Fibroblast of skin of scalp (primary cell): ENCODE data around the gene CCDC150.
"Not testable (repeated sequence)": the region's sequence is repeated elsewhere in the genome, so short reads cannot be mapped to it uniquely, and the experiment has no call there.

ENCODE experiments used
- DNase-seq: peaks from one replicate; pipeline ENCODE4 v3.0.0-alpha.2; 2013

The CCDC150 gene

DNA sequence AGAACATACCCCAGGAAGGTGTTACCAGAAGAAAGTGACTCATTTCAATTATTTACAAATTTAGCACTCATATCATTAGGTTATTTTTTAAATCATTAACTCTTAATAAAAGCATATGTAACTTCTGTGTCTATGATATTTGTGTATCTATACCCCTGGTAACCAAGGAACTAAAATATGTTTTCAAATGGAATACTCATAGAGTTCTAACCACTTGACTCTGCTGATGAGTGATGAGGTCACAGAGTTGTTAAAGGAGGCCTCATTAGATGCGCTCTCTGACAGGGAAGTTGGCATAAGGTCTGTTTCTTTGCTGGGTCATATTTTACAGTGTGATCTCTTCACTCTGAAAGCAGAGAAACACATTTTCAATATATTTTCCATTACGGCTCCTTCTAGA lies 73.4 kb downstream of the CCDC150 start:
- no peak for DNase-seq

DNA sequence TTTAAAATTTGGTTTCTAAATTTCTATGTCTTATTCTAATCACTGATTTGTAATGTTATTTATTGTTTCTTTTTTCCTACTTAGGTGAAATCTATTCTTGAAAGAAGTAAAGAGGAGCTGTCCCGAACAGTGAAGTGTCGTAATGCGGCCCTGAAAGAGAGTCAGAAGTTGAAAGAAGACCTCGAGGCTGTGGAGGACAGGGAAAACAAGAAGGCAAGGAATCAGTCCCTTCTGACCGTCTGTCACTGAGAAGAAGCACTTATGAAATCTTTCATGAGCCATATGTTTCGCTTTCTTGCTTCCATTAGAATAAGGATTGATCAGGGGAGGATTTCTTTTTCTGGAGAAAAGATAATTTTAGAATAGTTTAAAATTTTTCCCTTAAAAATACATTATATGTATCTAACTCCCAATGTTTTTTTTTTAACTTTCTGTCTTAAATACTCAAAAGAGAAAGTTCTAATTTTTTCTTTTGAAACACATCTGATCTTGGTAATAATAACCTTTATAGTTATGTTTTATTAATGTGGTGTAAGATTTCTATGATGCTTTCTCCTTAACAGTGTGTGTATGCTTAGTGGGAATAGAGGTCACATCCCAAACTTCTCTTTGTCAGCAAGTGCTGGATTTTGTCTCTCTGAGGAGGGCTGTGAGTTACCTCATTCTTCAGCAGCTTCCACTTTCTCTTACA lies 79.0 kb downstream of the CCDC150 start:
- DNase-seq, result no peak

DNA sequence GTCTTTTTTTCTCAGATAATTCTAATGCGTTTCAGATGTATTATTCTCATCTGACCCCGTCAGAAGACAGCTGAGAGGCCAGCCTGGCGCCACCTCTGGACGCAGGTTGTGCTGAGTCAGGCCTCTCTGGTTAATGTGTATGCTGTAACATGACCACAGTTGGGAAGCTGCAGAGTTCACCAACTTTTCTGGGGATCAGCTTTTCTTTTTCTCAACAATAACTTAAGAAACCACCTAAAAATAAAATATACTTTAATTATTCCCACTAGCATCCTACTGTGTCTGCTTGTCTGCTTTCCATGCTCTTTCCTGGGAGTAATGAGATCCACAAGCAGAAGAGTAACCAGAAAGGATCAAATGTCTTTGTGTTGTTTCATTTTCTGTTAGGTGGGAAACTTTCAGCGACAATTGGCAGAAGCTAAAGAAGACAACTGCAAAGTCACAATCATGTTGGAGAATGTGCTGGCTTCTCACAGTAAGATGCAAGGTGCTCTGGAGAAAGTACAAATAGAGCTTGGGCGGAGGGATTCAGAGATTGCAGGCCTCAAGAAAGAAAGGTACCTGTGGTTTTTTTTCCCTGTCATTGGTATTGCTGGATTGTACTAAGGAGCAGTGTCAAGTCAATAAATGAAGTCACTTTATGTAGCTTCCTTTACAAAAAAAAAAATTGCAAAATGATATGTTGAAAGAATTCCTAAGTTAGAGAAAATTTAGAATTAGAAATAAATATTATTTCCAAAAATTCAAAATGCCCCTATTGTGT lies 79.8 kb downstream of the CCDC150 start:
- DNase-seq, result peak; percentile 59

DNA sequence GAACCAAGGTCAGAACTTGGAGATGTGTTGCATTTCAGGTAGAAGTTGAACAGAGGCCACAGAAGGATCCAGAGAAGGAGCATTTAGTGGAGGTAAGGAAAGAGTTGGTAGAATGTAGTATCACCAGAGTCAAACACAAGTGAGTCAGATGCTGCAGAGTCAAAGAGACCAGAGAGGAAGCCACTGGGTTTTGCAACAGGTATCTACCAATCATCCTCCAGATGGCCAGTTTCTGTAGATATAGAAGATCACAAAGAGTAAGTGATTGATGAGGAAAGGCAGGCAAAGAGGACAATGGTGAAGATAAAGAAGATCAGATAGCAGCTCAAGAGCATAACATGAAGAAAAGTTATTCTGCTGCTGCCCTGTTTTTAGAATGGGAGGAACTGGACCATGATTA lies 84.1 kb downstream of the CCDC150 start:
- DNase-seq, result no peak

DNA sequence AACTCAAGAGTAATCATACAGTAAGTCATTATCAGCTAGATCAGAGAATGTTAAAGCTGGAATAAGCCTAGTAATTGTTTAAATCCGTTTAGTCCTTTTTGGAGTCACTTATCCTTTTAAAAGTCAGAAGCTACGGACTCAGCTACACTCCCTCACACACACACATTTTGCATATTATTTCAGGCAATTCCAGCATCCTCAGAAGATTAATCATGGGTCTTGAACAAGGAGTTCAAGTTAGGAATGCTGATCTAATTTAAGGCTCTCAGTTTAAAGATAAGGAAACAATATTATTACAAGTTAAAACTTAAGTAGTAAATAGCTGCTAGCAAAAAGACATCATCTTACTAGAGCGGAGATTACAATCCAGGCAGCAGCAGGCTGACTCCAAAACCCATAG lies 85.7 kb downstream of the CCDC150 start:
- no peak for DNase-seq

DNA sequence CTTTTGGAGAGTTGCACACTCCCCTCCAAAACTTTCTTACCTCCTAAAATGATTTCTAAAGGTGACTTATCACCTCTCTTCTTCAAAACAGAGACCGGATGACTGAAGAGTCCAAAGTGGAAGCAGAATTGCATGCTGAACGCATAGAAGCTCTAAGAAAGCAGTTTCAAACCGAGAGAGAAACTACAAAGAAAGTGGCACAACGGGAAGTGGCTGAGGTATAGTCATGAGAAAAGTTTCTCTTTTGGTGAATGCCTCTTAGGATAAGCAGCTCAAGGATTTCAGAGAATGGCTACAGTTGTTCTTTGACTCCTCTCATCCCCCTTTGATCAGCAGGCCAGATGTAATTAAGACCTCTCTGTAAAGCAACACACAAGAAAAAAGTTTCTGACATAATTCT lies 86.4 kb downstream of the CCDC150 start:
- no peak for DNase-seq

DNA sequence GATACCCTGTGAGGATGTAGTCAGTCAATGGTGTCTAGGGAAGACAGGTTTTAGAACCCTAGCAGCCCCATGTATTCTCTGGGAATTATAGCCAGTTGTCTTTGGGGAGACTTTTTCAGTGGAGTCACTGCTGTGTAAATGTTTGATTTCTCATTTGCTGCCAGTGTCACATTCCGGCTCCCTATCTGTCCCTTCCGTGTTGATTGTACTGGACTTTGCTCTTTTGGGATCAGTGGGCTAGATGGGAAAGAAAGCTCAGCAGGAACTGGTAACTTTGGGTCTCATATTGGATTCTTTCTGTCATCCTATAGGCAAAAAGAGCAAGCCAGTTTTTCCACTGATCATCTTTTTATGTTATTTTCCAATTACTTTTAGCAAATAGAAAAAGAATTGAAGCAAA lies 89.9 kb downstream of the CCDC150 start:
- no peak for DNase-seq

DNA sequence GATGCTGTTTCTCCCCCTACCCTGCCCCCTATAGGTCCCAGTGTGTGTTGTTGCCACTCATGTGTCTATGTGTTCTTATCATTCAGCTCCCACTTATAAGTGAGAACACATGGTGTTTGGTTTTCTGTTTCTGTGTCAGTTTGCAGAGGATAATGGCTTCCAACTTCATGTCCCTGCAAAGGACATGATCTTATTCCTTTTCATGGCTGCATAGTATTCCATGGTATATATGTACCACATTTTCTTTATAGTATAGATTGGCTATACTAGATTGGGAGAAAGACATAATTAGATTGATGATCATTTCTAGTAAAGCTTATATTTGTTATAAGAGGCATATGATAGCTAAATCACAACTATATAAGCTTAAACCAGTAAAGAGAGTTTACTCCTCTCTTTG lies 97.1 kb downstream of the CCDC150 start:
- not testable (repeated sequence) for DNase-seq

DNA sequence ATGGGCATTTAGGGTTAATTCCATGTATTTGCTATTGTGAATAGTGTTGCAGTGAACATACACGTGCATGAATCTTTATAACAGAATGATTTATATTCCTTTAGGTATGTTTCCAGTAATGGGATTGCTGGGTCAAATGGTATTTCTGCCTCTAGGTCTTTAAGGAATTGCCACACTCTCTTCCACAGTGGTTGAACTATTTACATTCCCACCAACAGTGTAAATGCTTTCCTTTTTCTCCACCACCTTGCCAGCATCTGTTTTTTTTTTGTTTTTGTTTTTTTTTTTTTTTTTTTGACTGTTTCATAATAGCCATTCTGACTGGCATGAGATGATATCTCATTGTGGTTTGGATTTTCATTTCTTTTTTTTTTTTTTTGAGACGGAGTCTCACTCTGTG lies 97.5 kb downstream of the CCDC150 start:
- DNase-seq, result no peak

DNA sequence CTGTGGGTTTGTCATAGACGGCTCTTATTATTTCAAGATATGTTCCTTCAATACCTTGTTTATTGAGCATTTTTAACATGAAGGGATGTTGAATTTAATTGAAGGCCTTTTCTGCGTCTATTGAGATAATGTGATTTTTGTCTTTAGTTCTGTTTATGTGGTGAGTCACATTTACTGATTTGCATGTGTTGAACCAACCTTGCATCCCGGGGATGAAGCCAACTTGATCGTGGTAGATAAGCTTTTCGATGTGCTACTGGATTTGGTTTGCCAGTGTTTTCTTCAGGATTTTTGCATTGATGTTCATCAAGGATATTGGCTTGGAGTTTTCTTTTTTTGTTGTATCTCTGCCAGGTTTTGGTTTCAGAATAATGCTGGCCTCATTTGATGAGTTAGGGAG lies 99.5 kb downstream of the CCDC150 start:
- no peak for DNase-seq

DNA sequence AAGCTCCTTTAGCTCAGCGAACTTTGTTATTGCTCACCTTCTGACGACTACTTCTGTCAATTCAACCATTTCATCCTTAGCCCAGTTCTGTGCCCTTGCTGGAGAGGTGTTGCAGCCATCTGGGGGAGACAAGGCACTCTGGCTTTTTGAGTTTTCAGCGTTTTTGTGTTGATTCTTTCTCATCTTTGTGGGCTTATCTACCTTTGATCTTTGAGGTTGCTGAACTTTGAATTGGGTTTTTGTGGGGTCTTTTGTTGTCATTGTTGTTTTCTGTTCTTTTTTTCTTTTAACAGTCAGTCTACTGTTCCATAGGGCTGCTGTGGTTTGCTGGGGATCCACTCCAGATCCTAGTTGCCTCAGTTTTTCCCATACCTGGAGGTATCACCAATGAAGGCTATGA lies 102.7 kb downstream of the CCDC150 start:
- DNase-seq, result no peak

DNA sequence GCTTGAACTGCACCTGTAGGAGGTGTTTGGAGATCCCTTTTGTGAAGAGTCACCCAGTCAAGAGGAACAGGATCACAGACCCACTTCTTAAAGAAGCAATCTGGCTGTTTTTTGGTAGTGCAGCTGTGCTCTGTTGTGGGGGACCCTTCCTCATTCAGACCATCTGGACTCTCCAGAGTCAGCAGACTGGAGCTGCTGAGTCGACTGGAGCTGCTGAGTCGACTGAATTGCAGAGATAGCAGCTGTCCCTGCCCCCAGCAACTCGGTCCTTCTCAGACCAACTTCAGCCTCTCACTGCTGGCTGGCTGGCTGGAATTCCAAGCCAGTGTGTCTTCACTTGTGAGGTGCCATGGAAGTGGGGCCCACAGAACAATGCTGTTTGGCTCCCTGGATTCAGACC lies 103.2 kb downstream of the CCDC150 start:
- DNase-seq, result no peak

DNA sequence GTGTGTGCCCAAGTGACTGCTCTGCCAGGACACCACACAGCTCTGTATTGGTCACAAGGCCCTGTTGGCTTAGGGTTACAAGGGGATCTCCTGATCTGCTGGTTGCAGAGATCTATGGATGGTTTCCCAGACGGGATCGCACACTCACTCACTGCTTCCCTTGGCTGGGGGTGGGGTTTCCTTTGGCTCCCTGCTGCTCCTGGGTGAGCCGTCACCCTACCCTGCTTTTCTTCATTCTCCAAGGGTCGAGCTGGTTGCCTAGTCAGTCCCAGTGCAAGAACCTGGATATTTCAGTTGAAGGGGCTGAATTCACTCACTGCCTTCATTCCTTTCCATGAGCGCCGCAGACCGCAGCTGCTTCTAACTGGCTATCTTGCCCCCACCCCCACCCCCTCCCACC lies 103.7 kb downstream of the CCDC150 start:
- DNase-seq, result no peak

DNA sequence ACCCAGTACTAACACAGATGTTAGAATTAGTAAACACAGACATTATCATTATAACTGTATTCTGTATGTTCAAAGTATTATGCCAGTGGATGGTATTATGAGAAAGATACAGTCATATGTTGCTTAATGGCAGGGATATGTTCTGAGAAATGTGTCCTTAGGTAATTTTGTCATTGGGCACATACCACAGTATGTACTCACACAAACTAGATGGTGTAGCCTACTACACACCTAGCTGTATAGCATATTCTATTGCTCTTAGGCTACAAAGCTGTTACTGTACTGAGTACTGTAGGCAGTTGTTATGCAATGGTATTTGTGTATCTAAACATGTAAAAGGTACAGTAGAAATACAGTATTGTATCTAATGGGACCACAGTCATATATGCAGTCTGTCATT lies 106.2 kb downstream of the CCDC150 start:
- no peak for DNase-seq

DNA sequence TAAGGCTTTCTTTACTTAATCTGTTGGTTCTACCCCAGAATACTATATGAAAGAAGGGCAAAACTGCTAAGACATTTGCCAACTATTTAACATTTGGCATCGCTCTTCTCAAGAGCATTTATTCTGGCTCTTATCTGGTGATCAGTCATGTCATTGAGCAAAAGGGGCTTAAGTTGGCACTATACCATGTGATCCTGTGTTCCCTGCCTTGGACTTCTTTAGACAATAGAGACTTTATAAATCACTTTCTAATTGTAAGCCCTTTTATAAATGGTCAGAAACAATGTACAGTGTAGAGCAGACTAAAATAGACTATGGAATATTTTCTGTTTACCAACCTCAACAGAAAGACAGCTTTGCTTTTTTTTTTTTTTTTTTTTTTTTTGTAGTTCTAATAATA lies 107.9 kb downstream of the CCDC150 start:
- DNase-seq, result no peak

DNA sequence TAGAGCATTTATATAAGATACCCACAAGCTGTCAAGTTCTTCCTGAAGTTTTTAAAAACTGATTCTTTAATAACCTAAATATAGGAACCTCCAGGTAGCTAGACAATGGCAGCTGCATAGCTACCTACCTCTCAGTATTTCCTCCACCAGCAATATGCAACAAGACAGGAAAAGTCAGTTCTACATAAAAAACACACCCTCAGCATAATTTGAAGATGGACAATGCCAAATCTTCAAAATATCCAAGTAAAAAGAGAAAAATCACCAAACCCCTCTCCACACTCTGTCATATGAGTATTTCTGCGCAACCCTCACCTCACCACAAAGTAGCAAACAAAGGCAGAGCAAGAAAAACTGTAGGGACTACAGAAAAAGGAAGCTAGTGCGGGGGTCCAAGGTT lies 108.6 kb downstream of the CCDC150 start:
- DNase-seq, result no peak

DNA sequence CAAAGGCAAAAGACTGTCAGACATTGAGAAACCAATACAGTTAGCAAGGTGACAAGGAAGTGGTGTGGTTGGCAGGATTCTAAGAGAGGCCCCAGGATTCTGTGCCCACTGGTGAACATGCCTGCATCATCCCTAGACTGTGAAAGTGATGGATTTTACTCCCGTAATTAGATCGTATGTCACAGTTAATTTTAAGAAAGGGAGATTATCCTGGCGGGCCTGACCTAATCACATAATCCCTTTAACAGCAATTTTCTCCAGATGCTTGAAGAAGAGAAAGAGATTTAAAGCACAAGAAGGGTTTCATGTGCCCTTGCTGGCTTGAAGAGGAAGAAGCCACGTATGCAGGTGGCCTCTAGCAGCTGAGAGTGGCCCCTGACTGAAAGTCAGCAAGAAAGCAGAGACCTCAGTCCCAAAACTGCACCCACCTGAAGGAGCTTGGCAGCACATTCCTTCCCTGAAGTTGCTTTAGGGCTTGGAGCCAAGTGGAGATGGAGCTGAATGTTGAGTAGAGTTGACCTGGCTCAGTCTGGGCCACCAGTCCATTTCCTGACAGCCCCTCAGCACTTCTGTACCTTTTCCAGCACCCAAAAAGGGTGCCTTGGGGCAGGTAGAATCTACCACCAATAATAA lies 110.9 kb downstream of the CCDC150 start:
- DNase-seq, result no peak

DNA sequence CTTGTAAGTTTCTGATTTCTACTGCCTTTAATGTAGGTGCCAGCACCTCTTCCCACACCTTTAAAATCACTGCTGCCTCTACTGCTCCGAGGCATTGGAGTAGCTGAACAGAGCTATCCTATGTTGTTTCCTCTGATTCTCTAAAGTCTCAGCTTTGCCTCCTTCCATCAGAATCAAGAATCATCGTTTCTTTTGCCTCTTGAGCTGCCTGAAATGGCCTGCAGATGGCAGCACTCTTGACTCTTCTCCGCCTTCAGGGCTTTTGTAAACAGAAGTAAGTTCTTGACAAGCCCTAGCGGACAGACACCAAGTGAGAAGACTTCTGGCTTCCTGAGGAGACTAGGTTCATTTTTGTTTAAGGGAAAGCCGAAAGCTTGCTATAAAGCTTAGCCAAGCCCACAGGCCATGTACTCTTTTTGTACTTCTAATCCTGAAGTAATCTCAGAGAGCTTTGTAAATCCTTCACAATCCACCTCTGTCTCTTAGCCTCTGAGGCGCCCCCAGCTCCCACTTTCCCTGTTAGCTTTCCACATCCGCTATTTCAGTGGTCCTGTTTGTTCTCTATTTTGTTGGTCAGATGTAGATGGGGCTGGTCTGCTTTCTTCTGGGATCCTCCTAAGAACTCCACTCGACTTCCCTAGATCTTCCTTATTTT lies 111.6 kb downstream of the CCDC150 start:
- DNase-seq, result peak; percentile 71

DNA sequence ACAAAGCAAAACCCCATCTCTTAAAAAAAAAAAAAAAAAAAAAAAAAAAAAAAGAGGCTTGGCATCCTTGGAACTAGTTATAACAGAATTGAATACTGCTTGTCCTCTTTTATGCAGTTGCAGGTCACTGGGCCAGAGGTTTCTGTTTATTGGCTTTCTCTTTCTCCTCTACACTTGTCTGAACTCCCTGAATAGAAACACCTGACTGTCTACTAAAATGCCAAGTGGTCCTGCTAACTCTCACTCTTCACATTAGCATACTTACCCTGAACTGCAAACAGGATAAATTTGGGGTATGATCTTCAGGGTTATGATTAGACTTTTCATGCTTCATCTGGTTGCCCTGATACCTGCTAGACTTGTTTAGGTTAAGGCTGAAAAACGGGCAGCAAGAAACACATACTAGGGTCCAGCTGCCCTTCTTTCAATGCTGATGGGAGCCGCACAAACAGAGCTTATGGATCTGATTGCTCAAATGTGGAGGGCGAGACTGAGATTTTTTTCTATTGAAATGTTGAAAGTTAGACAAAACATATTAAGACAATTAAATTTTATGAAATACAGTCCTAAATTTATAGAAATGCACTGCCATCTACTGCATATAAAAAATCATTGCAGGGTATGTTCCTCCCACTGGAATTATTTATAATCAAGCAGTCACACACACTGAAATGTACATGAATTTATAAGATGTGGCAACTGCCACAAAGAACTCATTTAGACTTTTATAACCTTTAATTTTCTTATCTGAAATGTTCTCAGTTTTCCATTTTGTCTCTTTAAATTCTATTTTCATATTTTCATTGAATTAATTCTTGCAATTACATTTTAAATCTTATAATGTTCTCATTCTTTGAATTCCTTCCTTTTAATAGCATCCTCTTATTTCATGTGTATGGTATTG lies 119.2 kb downstream of the CCDC150 start:
- peak; percentile 44 for DNase-seq

DNA sequence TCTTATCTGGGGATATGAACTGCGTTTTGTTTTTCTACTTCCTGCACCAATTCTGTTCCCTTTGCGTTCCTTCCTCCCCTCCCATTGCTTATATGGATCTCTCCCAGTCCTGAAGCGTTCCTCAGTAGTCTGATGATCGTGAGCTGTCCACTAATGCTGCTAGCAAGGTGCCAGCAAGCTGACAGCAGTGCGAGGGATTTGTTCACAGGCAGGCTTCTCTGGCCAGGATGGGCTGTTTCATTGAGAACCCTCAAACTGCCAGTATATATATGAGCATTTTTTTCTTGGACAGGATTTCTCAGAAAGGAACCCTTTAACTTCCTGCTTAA lies 119.8 kb downstream of the CCDC150 start:
- DNase-seq, result no peak

DNA sequence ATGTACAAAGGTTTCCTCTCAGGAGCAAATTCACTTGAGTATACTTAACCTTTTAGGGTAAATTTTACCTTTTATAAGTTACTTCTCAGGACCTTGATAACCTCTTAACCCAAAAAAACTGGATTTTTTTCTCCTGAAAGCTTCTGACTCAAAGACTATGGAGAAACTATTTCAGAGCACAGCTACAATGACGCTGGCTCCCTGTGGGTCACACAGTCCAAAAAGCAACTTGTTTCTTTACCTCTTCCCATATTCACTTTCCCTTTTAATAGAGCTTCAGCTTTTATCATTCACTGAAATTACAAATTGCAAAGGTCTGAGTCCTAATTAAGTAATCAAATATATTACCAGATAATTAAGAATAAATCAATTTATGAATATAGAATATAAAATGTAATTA lies 127.6 kb downstream of the CCDC150 start:
- DNase-seq, result no peak
